Naive thymus-derived CD8-positive, alpha-beta T cell (primary cell): Measurements from ENCODE around the gene PLEKHG4. TPM values are rescaled to one million over a fixed set of nuclear protein-coding genes. Genes with fewer than 3 reads are reported as not detected.

Experiments used
- ATAC-seq, 2 donors: fragments of 150-1000 bp; cut with Tn5 transposase in 1 of 2; sonication (Bioruptor Pico), chemical (Tn5 transposase) in 1 of 2; 1 replicate in 1 of 2; 2 replicates in 1 of 2; pipeline ENCODE4 v1.10.0; 2021; ENCODE audit warnings: mild to moderate bottlenecking in 2 of 2, moderate library complexity in 2 of 2
- POLR2A ChIA-PET: fragments of 350-600 bp; sonication (Branson Sonifier 250); formaldehyde crosslinking; loops from one replicate; lab custom pipeline; 2021; ENCODE audit warnings: antibody characterized with exemption; lab: Charles Lee
- DNase-seq, 10 donors: peaks; one replicate each; pipeline versions ENCODE4 v3.0.0 to v3.0.0-alpha.2; 2020 to 2022
- H3K27ac Mint-ChIP-seq, 10 donors: one replicate each; pipeline ENCODE4 v1.8.0; 2020 to 2022; ENCODE audit warnings: mild to moderate bottlenecking in 10 of 10, mixed read lengths in 10 of 10, moderate library complexity in 4 of 10, inconsistent platforms in 1 of 10
- H3K27me3 Mint-ChIP-seq, 5 donors: one replicate each; pipeline ENCODE4 v1.8.0; 2021 to 2022; ENCODE audit warnings: mixed read lengths in 5 of 5
- H3K36me3 Mint-ChIP-seq, 3 donors: one replicate each; pipeline ENCODE4 v1.8.0; 2020 to 2022; ENCODE audit warnings: mixed read lengths in 3 of 3, mild to moderate bottlenecking in 2 of 3, inconsistent platforms in 1 of 3
- H3K4me1 Mint-ChIP-seq, 4 donors: one replicate each; pipeline ENCODE4 v1.8.0; 2021 to 2022; ENCODE audit warnings: mixed read lengths in 4 of 4
- H3K4me3 Mint-ChIP-seq, 10 donors: one replicate each; pipeline ENCODE4 v1.8.0; 2020 to 2022; ENCODE audit warnings: mild to moderate bottlenecking in 10 of 10, mixed read lengths in 10 of 10, moderate library complexity in 6 of 10, inconsistent platforms in 1 of 10
- H3K9me3 Mint-ChIP-seq, 9 donors: one replicate each; pipeline ENCODE4 v1.8.0; 2020 to 2022; ENCODE audit warnings: mixed read lengths in 9 of 9, mild to moderate bottlenecking in 3 of 9, inconsistent platforms in 1 of 9, moderate library complexity in 1 of 9
- polyA plus RNA-seq, 3 donors: library from polyadenylated mRNA; unstranded; fragments of 300-500 nt; fragmentation: Illumina TruSeq; gene quantifications; one replicate each; pipeline ENCODE4 v1.2.3, GENCODE V29; 2021
- total RNA-seq, 8 experiments: library from RNA in 2 of 8; stranded (reverse) in 2 of 8; gene quantifications; one replicate each; pipeline ENCODE4 v1.2.3 and lab custom pipeline; 2021 to 2026

PLEKHG4 gene
- total and polyA plus RNA-seq, 5 experiments from 2014 or later, result 7.9 to 41.0 (median 11.7) TPM

GRCh38 chr16:67283826-67284555 lies 4.7 kb downstream of the PLEKHG4 start:
- POLR2A ChIA-PET, result no interaction called here
- Mint-ChIP-seq H3K4me1 (peaks cover 2 to 9% (median 5%) of the 10 kb centered on the region in 4 donors), H3K9me3 (no peaks in the 10 kb centered on the region), H3K27me3 (no peaks in the 10 kb centered on the region), H3K27ac (peak overlapping the region in 3 of 10 donors; percentile 9 to 83 (median 49)), H3K36me3 (peaks cover 4 to 13% (median 4%) of the 10 kb centered on the region in 3 donors), H3K4me3 (no peak overlapping the region)
- DNase-seq (no peak), ATAC-seq (no peak)

GRCh38 chr16:67284699-67285646 lies 5.6 kb downstream of the PLEKHG4 start:
- Mint-ChIP-seq H3K36me3 (peaks cover 4 to 13% (median 4%) of the 10 kb centered on the region in 3 donors), H3K27me3 (no peaks in the 10 kb centered on the region), H3K27ac (peak overlapping the region in 3 of 10 donors; percentile 1 to 51 (median 5)), H3K9me3 (no peaks in the 10 kb centered on the region), H3K4me1 (peaks cover 3 to 7% (median 6%) of the 10 kb centered on the region in 4 donors), H3K4me3 (no peak overlapping the region)
- POLR2A ChIA-PET, result no interaction called here
- ATAC-seq (no peak), DNase-seq (no peak)

GRCh38 chr16:67286441-67287235 lies 7.3 kb downstream of the PLEKHG4 start:
- Mint-ChIP-seq H3K27me3 (no peaks in the 10 kb centered on the region), H3K27ac (no peak overlapping the region), H3K4me3 (no peak overlapping the region), H3K9me3 (no peaks in the 10 kb centered on the region), H3K4me1 (peaks cover 0 to 6% (median 1%) of the 10 kb centered on the region in 4 donors), H3K36me3 (peaks cover 4 to 13% (median 4%) of the 10 kb centered on the region in 3 donors)
- ATAC-seq (no peak), DNase-seq (peak in 1 of 10 donors; percentile 50)
- POLR2A ChIA-PET, result no interaction called here

GRCh38 chr16:67287960-67288359 lies 8.6 kb downstream of the PLEKHG4 start:
- Mint-ChIP-seq H3K36me3 (peaks cover under 1 to 13% (median 1%) of the 10 kb centered on the region in 3 donors), H3K4me3 (no peak overlapping the region), H3K27me3 (no peaks in the 10 kb centered on the region), H3K27ac (no peak overlapping the region), H3K9me3 (no peaks in the 10 kb centered on the region), H3K4me1 (peaks cover 0 to 6% (median 1%) of the 10 kb centered on the region in 4 donors)
- POLR2A ChIA-PET, result no interaction called here
- DNase-seq (no peak), ATAC-seq (no peak)

- H3K36me3 Mint-ChIP-seq, result peaks cover 0 to 6% (median 0%) of the 10 kb centered on the region in 3 donors
- peaks cover 0 to 6% (median 0%) of the 10 kb centered on the region in 4 donors for H3K4me1 Mint-ChIP-seq
- no peak overlapping the region for H3K27ac Mint-ChIP-seq
- ATAC-seq, result no peak
- no peaks in the 10 kb centered on the region for H3K27me3 Mint-ChIP-seq
- peak in 1 of 10 donors; percentile 42 for DNase-seq
- H3K9me3 Mint-ChIP-seq, result no peaks in the 10 kb centered on the region
- H3K4me3 Mint-ChIP-seq, result no peak overlapping the region
- POLR2A ChIA-PET, result no interaction called here
Measured at GRCh38 chr16:67291461-67291860, 12.1 kb downstream of the PLEKHG4 start.

- POLR2A ChIA-PET, result no interaction called here
- peak overlapping the region in 1 of 10 donors; percentile 1 for H3K27ac Mint-ChIP-seq
Measured at GRCh38 chr16:67294171-67294757, 14.9 kb downstream of the PLEKHG4 start.

GRCh38 chr16:67294938-67295361 lies 15.6 kb downstream of the PLEKHG4 start:
- Mint-ChIP-seq H3K4me1 (no peaks in the 10 kb centered on the region), H3K4me3 (no peak overlapping the region), H3K27ac (no peak overlapping the region), H3K9me3 (no peaks in the 10 kb centered on the region), H3K27me3 (peaks cover 0 to 3% (median 0%) of the 10 kb centered on the region in 5 donors), H3K36me3 (no peaks in the 10 kb centered on the region)
- no peak for ATAC-seq
- peak in 1 of 10 donors; percentile 24 for DNase-seq
- POLR2A ChIA-PET, result interaction anchor here (0.6 kb wide), 1 partner anchor 473 kb away, joined by 4 read pairs; no protein-coding TSS in a partner anchor

More at GRCh38 chr16:67294171-67294757, 14.9 kb downstream of the PLEKHG4 start:
- DNase-seq (peak in 1 of 10 donors; percentile 52), ATAC-seq (no peak)
- Mint-ChIP-seq H3K4me1 (peaks cover 0 to 6% (median 0%) of the 10 kb centered on the region in 4 donors), H3K4me3 (no peak overlapping the region), H3K27me3 (peaks cover 0 to 3% (median 0%) of the 10 kb centered on the region in 5 donors), H3K36me3 (no peaks in the 10 kb centered on the region), H3K9me3 (no peaks in the 10 kb centered on the region)

- Mint-ChIP-seq H3K36me3 (no peaks in the 10 kb centered on the region), H3K27me3 (peaks cover 0 to 3% (median 0%) of the 10 kb centered on the region in 5 donors), H3K4me3 (no peak overlapping the region), H3K9me3 (no peaks in the 10 kb centered on the region), H3K4me1 (no peaks in the 10 kb centered on the region), H3K27ac (no peak overlapping the region)
- no peak for DNase-seq
- POLR2A ChIA-PET, result no interaction called here
- no peak for ATAC-seq
Measured at GRCh38 chr16:67296420-67296819, 17.1 kb downstream of the PLEKHG4 start.

GRCh38 chr16:67298277-67298676 lies 18.9 kb downstream of the PLEKHG4 start:
- ATAC-seq, result no peak
- no peak overlapping the region for H3K4me3 Mint-ChIP-seq
- no peaks in the 10 kb centered on the region for H3K36me3 Mint-ChIP-seq
- DNase-seq, result no peak
- H3K4me1 Mint-ChIP-seq, result no peaks in the 10 kb centered on the region
- H3K27ac Mint-ChIP-seq, result no peak overlapping the region
- peaks cover 0 to 7% (median 0%) of the 10 kb centered on the region in 5 donors for H3K27me3 Mint-ChIP-seq
- H3K9me3 Mint-ChIP-seq, result no peaks in the 10 kb centered on the region
- POLR2A ChIA-PET, result no interaction called here

GRCh38 chr16:67299269-67299668 lies 19.9 kb downstream of the PLEKHG4 start:
- Mint-ChIP-seq H3K4me1 (no peaks in the 10 kb centered on the region), H3K4me3 (no peak overlapping the region), H3K27me3 (peaks cover 0 to 8% (median 0%) of the 10 kb centered on the region in 5 donors), H3K36me3 (no peaks in the 10 kb centered on the region), H3K27ac (no peak overlapping the region), H3K9me3 (no peaks in the 10 kb centered on the region)
- POLR2A ChIA-PET, result no interaction called here
- ATAC-seq (no peak), DNase-seq (no peak)

GRCh38 chr16:67301080-67301782 lies 21.9 kb downstream of the PLEKHG4 start:
- Mint-ChIP-seq H3K9me3 (no peaks in the 10 kb centered on the region), H3K36me3 (no peaks in the 10 kb centered on the region), H3K27ac (peak overlapping the region in 1 of 10 donors; percentile 77), H3K27me3 (peaks cover 0 to 8% (median 3%) of the 10 kb centered on the region in 5 donors), H3K4me3 (no peak overlapping the region), H3K4me1 (no peaks in the 10 kb centered on the region)
- DNase-seq, result no peak
- no peak for ATAC-seq
- POLR2A ChIA-PET, result no interaction called here
